CD14-positive monocyte (primary cell): ENCODE results near the gene PALS2. TPM values are rescaled to one million over a fixed set of nuclear protein-coding genes. Genes with fewer than 3 reads are reported as not detected.

Source experiments
- DNase-seq, 3 donors: peaks; one replicate each; pipeline ENCODE4 v3.0.0-alpha.2; 2011 to 2022
- H2AFZ ChIP-seq: 2 replicates; pipeline ENCODE4 v1.6.0; 2012; ENCODE audit warnings: mild to moderate bottlenecking, low read depth, low read length, inconsistent platforms; ENCODE audit not compliant: insufficient read depth, poor library complexity, severe bottlenecking
- H3K27ac ChIP-seq, 2 donors: 1 replicate in 1 of 2; 2 replicates in 1 of 2; pipeline ENCODE4 v1.5.1; 2012 to 2013; ENCODE audit warnings: low read length in 2 of 2, control low read depth in 1 of 2, inconsistent platforms in 1 of 2, low read depth in 1 of 2, mild to moderate bottlenecking in 1 of 2
- H3K27me3 ChIP-seq, 2 donors: one replicate each; pipeline versions ENCODE4 v1.6.0 to v1.6.1; 2011 to 2013; ENCODE audit warnings: low read length in 2 of 2; ENCODE audit not compliant: control insufficient read depth in 2 of 2, insufficient read depth in 2 of 2
- H3K36me3 ChIP-seq, 2 donors: replicated peaks in 1 of 2; 1 replicate in 1 of 2; 2 replicates in 1 of 2; pipeline versions ENCODE4 v1.5.1 to v1.6.1; 2012 to 2013; ENCODE audit warnings: low read length in 2 of 2, control low read depth in 1 of 2, inconsistent platforms in 1 of 2, mild to moderate bottlenecking in 1 of 2; ENCODE audit not compliant: insufficient read depth in 2 of 2, control insufficient read depth in 1 of 2
- H3K4me1 ChIP-seq, 2 donors: 1 replicate in 1 of 2; 2 replicates in 1 of 2; pipeline versions ENCODE4 v1.5.1 to v1.6.1; 2012 to 2013; ENCODE audit warnings: low read length in 2 of 2, control low read depth in 1 of 2, inconsistent platforms in 1 of 2, mild to moderate bottlenecking in 1 of 2, moderate library complexity in 1 of 2; ENCODE audit not compliant: insufficient read depth in 2 of 2, control insufficient read depth in 1 of 2
- H3K4me2 ChIP-seq: replicated peaks from 2 replicates; pipeline ENCODE3; 2012; ENCODE audit warnings: low read length, moderate library complexity, mild to moderate bottlenecking; ENCODE audit not compliant: poor library complexity, severe bottlenecking; ENCODE audit errors: extremely low read depth
- H3K4me3 ChIP-seq, 3 experiments: fragments of 200-600 bp in 1 of 3; sonication (generic) in 1 of 3; replicated peaks in 1 of 3; 1 replicate in 2 of 3; 2 replicates in 1 of 3; pipeline ENCODE4 v1.5.1; 2011 to 2013; ENCODE audit warnings: low read length in 3 of 3, mild to moderate bottlenecking in 3 of 3, control low read depth in 2 of 3, low read depth in 2 of 3, inconsistent platforms in 1 of 3, moderate library complexity in 1 of 3
- H3K79me2 ChIP-seq: 2 replicates; pipeline ENCODE4 v1.6.0; 2012; ENCODE audit warnings: mild to moderate bottlenecking, control low read depth, inconsistent platforms, low read length, moderate library complexity; ENCODE audit not compliant: insufficient read depth
- H3K9ac ChIP-seq: 2 replicates; pipeline ENCODE4 v1.6.0; 2017; ENCODE audit warnings: low read length, mild to moderate bottlenecking; ENCODE audit not compliant: insufficient read depth, poor library complexity, severe bottlenecking
- H3K9me3 ChIP-seq, 2 donors: replicated peaks in 1 of 2; 1 replicate in 1 of 2; 2 replicates in 1 of 2; pipeline versions ENCODE4 v1.5.1 to v1.6.1; 2012 to 2013; ENCODE audit warnings: low read length in 2 of 2, control low read depth in 1 of 2; ENCODE audit not compliant: control insufficient read depth in 1 of 2, insufficient read depth in 1 of 2
- H4K20me1 ChIP-seq: 2 replicates; pipeline ENCODE4 v1.6.0; 2012; ENCODE audit warnings: mild to moderate bottlenecking, low read length, control low read depth, moderate library complexity; ENCODE audit not compliant: insufficient read depth
- H3K27ac Mint-ChIP-seq, 7 donors: one replicate each; pipeline ENCODE4 v1.8.0; 2020; ENCODE audit warnings: mild to moderate bottlenecking in 7 of 7, mixed read lengths in 7 of 7, moderate library complexity in 6 of 7, inconsistent platforms in 2 of 7
- H3K27me3 Mint-ChIP-seq, 3 donors: one replicate each; pipeline ENCODE4 v1.8.0; 2021 to 2022; ENCODE audit warnings: low read depth in 3 of 3, mild to moderate bottlenecking in 3 of 3, mixed read lengths in 3 of 3, moderate library complexity in 3 of 3, inconsistent platforms in 1 of 3
- H3K36me3 Mint-ChIP-seq, 2 donors: one replicate each; pipeline ENCODE4 v1.8.0; 2020; ENCODE audit warnings: mixed read lengths in 2 of 2, inconsistent platforms in 1 of 2, mild to moderate bottlenecking in 1 of 2
- H3K4me1 Mint-ChIP-seq: one replicate; pipeline ENCODE4 v1.8.0; 2020; ENCODE audit warnings: mild to moderate bottlenecking, mixed read lengths
- H3K4me3 Mint-ChIP-seq, 2 donors: one replicate each; pipeline ENCODE4 v1.8.0; 2020; ENCODE audit warnings: mild to moderate bottlenecking in 2 of 2, mixed read lengths in 2 of 2, moderate library complexity in 1 of 2
- H3K9me3 Mint-ChIP-seq, 7 donors: one replicate each; pipeline ENCODE4 v1.8.0; 2020 to 2022; ENCODE audit warnings: mixed read lengths in 7 of 7, mild to moderate bottlenecking in 6 of 7, moderate library complexity in 6 of 7, inconsistent platforms in 2 of 7
- WGBS: methylation state at CpG from one replicate; pipeline ENCODE4 v1.1.5; 2013; ENCODE audit warnings: missing lambda C conversion rate; ENCODE audit not compliant: insufficient coverage; 5-methylcytosine and 5-hydroxymethylcytosine counted together
- intact Hi-C, 2 donors: fragments of 100-400 bp; cut with micrococcal nuclease; formaldehyde crosslinking; loops; one replicate each; pipeline versions ENCODE4 v1.15.0 to v1.15.1; 2023
- polyA plus RNA-seq, 3 donors: library from polyadenylated mRNA; depleted of rRNA in 1 of 3; unstranded in 2 of 3; stranded (reverse) in 1 of 3; fragments of 300-500 nt in 2 of 3; fragments of >200 nt in 1 of 3; fragmentation: Illumina TruSeq in 2 of 3; gene quantifications; 1 replicate in 2 of 3; 2 replicates in 1 of 3; pipeline ENCODE4 v1.2.3, GENCODE V29; 2012 to 2021
- TF ChIP-seq, protein P1 (sequence below): fragments of 200-600 bp; IDR thresholded peaks from one replicate; pipeline ENCODE4 v1.8.0; 2022; ENCODE audit warnings: antibody characterized with exemption, mild to moderate bottlenecking

Gene PALS2
- polyA plus RNA-seq, 3 donors, result 0.08 to 3.0 (median 2.8) TPM

DNA sequence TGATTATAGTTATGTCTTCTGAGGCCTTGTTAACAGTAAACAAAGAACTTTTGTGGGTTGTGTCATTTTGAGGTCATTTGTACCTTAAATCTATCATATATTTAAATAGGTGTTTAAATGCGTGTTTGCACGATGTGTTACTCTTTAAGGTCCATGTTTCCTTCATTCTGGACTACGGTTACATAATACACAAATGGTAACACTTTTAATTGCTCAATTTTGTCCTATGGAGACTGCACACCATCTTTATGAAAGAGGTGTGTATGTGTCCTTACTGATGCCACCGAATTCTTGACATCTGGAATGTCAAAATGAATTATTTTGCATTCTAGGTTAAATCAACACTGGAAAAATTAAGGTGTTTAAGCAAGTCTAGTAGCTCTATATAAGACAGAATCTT is 1.7 kb downstream of the PALS2 start:
- no peaks in the 10 kb centered on the region for H3K36me3 ChIP-seq
- H3K4me1 Mint-ChIP-seq, result peaks cover 24% of the 10 kb centered on the region
- H3K9ac ChIP-seq, result no peak overlapping the region
- WGBS, result 50% methylated on average over 1 of the region's 4 CpGs
- H3K36me3 Mint-ChIP-seq, result peaks cover 0 to 6% of the 10 kb centered on the region in 2 donors
- H3K9me3 ChIP-seq, result no peaks in the 10 kb centered on the region
- peaks cover 0 to 7% (median 2%) of the 10 kb centered on the region in 7 donors for H3K9me3 Mint-ChIP-seq
- no peak overlapping the region for H2AFZ ChIP-seq
- H4K20me1 ChIP-seq, result no peaks in the 10 kb centered on the region
- peak overlapping the region in 1 of 2 donors; percentile 100 for H3K4me3 Mint-ChIP-seq
- peak overlapping the region; percentile 95 for H3K4me2 ChIP-seq
- H3K4me3 ChIP-seq, result no peak overlapping the region
- intact Hi-C loops, result no loop called here
- H3K27me3 ChIP-seq, result peaks cover 34 to 38% of the 10 kb centered on the region in 2 donors
- H3K27me3 Mint-ChIP-seq, result peaks cover 30 to 43% (median 42%) of the 10 kb centered on the region in 3 donors
- TF ChIP-seq, protein P1, sequence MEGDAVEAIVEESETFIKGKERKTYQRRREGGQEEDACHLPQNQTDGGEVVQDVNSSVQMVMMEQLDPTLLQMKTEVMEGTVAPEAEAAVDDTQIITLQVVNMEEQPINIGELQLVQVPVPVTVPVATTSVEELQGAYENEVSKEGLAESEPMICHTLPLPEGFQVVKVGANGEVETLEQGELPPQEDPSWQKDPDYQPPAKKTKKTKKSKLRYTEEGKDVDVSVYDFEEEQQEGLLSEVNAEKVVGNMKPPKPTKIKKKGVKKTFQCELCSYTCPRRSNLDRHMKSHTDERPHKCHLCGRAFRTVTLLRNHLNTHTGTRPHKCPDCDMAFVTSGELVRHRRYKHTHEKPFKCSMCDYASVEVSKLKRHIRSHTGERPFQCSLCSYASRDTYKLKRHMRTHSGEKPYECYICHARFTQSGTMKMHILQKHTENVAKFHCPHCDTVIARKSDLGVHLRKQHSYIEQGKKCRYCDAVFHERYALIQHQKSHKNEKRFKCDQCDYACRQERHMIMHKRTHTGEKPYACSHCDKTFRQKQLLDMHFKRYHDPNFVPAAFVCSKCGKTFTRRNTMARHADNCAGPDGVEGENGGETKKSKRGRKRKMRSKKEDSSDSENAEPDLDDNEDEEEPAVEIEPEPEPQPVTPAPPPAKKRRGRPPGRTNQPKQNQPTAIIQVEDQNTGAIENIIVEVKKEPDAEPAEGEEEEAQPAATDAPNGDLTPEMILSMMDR, result no peak
- H3K27ac ChIP-seq, result no peak overlapping the region
- H3K4me1 ChIP-seq, result peaks cover 13 to 21% of the 10 kb centered on the region in 2 donors
- H3K27ac Mint-ChIP-seq, result no peak overlapping the region
- DNase-seq, result no peak
- H3K79me2 ChIP-seq, result no peaks in the 10 kb centered on the region

DNA sequence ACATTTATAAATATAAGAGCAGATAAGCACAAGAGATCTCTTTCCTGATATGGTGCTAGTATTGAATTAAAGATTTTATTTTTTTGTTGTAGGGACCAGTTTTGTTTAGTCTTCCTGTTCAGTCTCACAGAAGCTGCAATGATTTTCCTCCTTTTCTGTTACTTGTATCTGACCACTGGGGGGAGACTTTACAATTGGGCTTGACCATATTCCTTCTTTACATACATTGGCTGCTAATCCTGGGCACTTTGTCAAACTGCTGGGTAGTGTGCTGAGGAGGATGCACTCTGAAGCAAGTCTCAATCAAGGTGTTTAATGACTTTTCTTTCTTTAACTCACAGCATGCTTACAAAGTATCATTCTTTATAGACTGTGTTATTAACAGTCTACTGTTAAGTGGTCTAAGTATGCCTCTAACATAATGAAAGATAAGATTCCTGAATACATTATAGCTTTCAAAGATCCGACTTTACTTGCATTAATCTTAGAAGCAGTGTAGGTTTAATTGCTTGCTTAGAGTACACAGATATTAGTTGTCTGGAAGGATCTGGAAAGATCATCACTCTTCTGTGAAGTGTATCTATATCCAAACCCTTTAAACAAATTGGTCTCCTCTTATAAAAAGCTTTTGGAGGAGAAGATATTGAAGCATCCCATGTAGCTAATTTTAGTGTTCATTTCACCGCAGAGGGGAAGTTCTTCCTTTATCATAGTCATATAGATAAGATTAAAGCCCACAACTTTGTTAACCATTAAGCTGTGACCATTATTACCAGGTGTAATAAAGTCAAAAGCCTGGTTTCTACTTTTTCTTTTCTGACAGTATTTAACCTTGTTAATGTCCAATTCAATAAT is 3.1 kb downstream of the PALS2 start:
- no peaks in the 10 kb centered on the region for H3K79me2 ChIP-seq
- Mint-ChIP-seq H3K27me3 (peaks cover 17 to 32% (median 30%) of the 10 kb centered on the region in 3 donors), H3K4me3 (peak overlapping the region in 1 of 2 donors; percentile 52), H3K36me3 (peaks cover 0 to 6% of the 10 kb centered on the region in 2 donors), H3K27ac (no peak overlapping the region), H3K9me3 (peaks cover 0 to 7% (median 2%) of the 10 kb centered on the region in 7 donors), H3K4me1 (peaks cover 24% of the 10 kb centered on the region)
- H3K36me3 ChIP-seq, result no peaks in the 10 kb centered on the region
- no peaks in the 10 kb centered on the region for H4K20me1 ChIP-seq
- H3K27ac ChIP-seq, result no peak overlapping the region
- intact Hi-C loops, result no loop called here
- peak in 2 of 3 donors; percentile 8 to 12 for DNase-seq
- H2AFZ ChIP-seq, result no peak overlapping the region
- no peaks in the 10 kb centered on the region for H3K9me3 ChIP-seq
- H3K4me1 ChIP-seq, result peaks cover 13 to 21% of the 10 kb centered on the region in 2 donors
- TF ChIP-seq, protein P1, result peak; percentile 76
- H3K9ac ChIP-seq, result no peak overlapping the region
- no peak overlapping the region for H3K4me3 ChIP-seq
- no CpG with 5 or more reads among the region's 2 CpGs for WGBS
- no peak overlapping the region for H3K4me2 ChIP-seq
- H3K27me3 ChIP-seq, result peaks cover 20 to 28% of the 10 kb centered on the region in 2 donors
